Measurements from ENCODE around the gene RECQL5. TPM values are rescaled to one million over a fixed set of nuclear protein-coding genes. Genes with fewer than 3 reads are reported as not detected.

Gene RECQL5
- total and polyA plus RNA-seq, 2 donors (not counting 1 experiment from before 2014, with no cell fraction given) = 8.4 to 26.3 TPM

DNA sequence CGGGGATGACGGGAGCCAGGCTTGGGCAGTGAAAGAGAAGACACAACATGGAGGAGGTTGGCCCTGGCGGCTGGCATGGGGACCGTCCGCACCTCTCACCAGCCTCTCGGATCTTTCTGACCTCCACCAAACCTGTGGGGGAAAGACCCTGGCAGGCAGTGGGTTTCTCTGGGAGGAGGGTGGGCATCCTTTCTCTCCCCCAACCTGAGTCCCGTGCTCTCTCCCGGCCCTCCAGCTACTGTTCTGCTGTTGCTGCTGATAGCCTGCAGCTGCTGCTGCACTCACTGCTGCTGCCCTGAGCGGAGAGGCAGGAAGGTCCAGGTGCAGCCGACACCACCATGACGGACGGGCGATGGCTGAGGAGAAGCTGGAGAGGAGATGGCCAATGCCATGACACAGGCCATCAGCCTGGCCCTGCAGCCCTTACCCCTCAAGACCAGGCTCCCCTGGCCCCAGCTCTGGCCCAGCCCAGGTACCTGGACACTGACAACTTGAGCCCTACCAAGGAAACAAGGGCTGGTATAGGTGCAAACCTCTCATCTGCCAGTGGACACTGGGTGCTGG is 26.3 kb downstream of the RECQL5 start:
- Histone ChIP-seq H3K4me2 (ENCODE audit: extremely low read depth, insufficient read depth, low read length) (no peak overlapping the region), H3K27ac (ENCODE audit: insufficient read depth, low read length) (no peak overlapping the region), H4K20me1 (ENCODE audit: control insufficient read depth, extremely low read depth, insufficient read depth, low read length) (no peaks in the 10 kb centered on the region), H3K79me2 (ENCODE audit: control insufficient read depth, insufficient read depth, low read length) (no peaks in the 10 kb centered on the region), H2AFZ (ENCODE audit: low read length) (no peak overlapping the region), H3K4me3 (replicated peaks in 1 of 4; ENCODE audit: control extremely low read depth in 1 of 4, insufficient read depth in 1 of 4, low read depth in 3 of 4, low read length in 4 of 4) (no peak overlapping the region), H3K27me3 (ENCODE audit: control insufficient read depth, insufficient read depth, low read length) (no peaks in the 10 kb centered on the region), H3K4me1 (ENCODE audit: control insufficient read depth, extremely low read depth, insufficient read depth, low read length) (no peaks in the 10 kb centered on the region), H3K36me3 (ENCODE audit: control insufficient read depth, insufficient read depth, low read length) (no peaks in the 10 kb centered on the region), H3K9me3 (ENCODE audit: control insufficient read depth, insufficient read depth, low read depth, low read length) (no peaks in the 10 kb centered on the region), H3K9ac (ENCODE audit: insufficient read depth, low read length) (no peak overlapping the region)
- DNase-seq (ENCODE audit: low read depth in 2 of 2) = no peak
- TF ChIP-seq, protein P1, sequence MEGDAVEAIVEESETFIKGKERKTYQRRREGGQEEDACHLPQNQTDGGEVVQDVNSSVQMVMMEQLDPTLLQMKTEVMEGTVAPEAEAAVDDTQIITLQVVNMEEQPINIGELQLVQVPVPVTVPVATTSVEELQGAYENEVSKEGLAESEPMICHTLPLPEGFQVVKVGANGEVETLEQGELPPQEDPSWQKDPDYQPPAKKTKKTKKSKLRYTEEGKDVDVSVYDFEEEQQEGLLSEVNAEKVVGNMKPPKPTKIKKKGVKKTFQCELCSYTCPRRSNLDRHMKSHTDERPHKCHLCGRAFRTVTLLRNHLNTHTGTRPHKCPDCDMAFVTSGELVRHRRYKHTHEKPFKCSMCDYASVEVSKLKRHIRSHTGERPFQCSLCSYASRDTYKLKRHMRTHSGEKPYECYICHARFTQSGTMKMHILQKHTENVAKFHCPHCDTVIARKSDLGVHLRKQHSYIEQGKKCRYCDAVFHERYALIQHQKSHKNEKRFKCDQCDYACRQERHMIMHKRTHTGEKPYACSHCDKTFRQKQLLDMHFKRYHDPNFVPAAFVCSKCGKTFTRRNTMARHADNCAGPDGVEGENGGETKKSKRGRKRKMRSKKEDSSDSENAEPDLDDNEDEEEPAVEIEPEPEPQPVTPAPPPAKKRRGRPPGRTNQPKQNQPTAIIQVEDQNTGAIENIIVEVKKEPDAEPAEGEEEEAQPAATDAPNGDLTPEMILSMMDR (conservative IDR thresholded peaks at IDR 0.05 in 1 of 2, IDR thresholded peaks at IDR 0.05 in 1 of 2; ENCODE audit: low read depth in 1 of 2, low read length in 2 of 2) = no peak
- TF ChIP-seq EZH2 (IDR thresholded peaks at IDR 0.05; ENCODE audit: low read length, missing control alignments) = no peak

DNA sequence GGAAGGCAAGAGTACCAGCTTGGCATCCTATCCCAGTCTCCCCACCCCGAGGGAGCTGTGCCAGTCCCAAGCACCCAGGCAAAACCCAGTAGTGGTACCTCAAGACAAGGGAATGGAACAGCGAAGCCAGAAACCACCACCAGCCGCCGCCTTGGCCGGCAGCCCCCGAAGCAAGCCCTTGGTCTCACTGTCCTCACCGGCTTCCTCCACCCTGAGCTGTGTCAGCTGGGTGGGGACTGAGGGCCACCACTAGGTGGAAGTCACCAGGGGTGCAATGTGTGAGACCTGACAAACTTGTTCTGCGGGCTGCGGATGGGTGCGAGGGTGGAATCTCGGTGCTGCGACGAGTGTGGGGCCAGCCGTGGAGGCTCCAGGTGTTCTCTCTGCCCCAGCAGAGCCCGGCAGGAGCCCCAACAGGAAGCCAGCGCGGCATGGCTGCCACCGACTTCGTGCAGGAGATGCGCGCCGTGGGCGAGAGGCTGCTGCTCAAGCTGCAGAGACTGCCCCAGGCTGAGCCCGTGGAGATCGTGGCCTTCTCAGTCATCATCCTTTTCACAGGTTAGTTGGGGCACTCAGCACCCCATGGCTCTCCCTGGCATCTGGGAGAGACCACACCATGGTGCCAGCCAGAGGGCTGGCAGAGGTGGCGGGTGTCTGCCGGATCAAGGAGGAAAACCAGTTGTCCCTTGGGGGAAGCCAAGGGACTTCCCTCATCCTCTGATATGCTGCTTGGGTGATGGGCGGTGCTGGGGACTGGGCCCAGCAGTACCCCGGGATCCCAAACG is 27.0 kb downstream of the RECQL5 start:
- Histone ChIP-seq H3K4me2 (ENCODE audit: extremely low read depth, insufficient read depth, low read length) (no peak overlapping the region), H3K27me3 (ENCODE audit: control insufficient read depth, insufficient read depth, low read length) (no peaks in the 10 kb centered on the region), H3K79me2 (ENCODE audit: control insufficient read depth, insufficient read depth, low read length) (no peaks in the 10 kb centered on the region), H3K27ac (ENCODE audit: insufficient read depth, low read length) (no peak overlapping the region), H3K36me3 (ENCODE audit: control insufficient read depth, insufficient read depth, low read length) (no peaks in the 10 kb centered on the region), H3K9ac (ENCODE audit: insufficient read depth, low read length) (no peak overlapping the region), H3K4me1 (ENCODE audit: control insufficient read depth, extremely low read depth, insufficient read depth, low read length) (no peaks in the 10 kb centered on the region), H2AFZ (ENCODE audit: low read length) (no peak overlapping the region), H3K9me3 (ENCODE audit: control insufficient read depth, insufficient read depth, low read depth, low read length) (no peaks in the 10 kb centered on the region), H4K20me1 (ENCODE audit: control insufficient read depth, extremely low read depth, insufficient read depth, low read length) (no peaks in the 10 kb centered on the region), H3K4me3 (replicated peaks in 1 of 4; ENCODE audit: control extremely low read depth in 1 of 4, insufficient read depth in 1 of 4, low read depth in 3 of 4, low read length in 4 of 4) (no peak overlapping the region)
- DNase-seq (ENCODE audit: low read depth in 2 of 2) = no peak
- no peak for TF ChIP-seq EZH2 (IDR thresholded peaks at IDR 0.05; ENCODE audit: low read length, missing control alignments)
- TF ChIP-seq, protein P1 (conservative IDR thresholded peaks at IDR 0.05 in 1 of 2, IDR thresholded peaks at IDR 0.05 in 1 of 2; ENCODE audit: low read depth in 1 of 2, low read length in 2 of 2) = no peak

DNA sequence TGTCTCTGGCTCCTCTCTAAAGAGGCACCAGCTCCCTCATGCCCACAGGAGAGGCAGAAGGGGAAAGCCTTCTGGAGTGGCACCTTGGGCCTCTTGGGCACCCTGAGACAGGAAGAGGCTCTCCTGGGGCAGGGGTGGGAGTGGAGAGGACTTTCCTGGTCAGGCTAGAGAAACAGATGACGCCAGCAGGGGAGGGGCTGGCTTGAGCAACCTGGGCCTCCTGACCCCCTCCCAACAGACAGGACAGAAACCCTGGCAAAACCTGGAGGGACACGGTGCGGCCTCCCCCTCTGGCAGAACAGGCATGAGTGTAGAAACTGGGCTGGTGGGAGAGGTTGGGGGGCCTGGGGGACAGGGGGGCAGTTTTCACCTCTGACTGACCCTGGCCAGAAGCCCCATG is 27.6 kb downstream of the RECQL5 start:
- Histone ChIP-seq H3K79me2 (ENCODE audit: control insufficient read depth, insufficient read depth, low read length) (no peaks in the 10 kb centered on the region), H4K20me1 (ENCODE audit: control insufficient read depth, extremely low read depth, insufficient read depth, low read length) (no peaks in the 10 kb centered on the region), H2AFZ (ENCODE audit: low read length) (no peak overlapping the region), H3K27me3 (ENCODE audit: control insufficient read depth, insufficient read depth, low read length) (no peaks in the 10 kb centered on the region), H3K9me3 (ENCODE audit: control insufficient read depth, insufficient read depth, low read depth, low read length) (no peaks in the 10 kb centered on the region), H3K9ac (ENCODE audit: insufficient read depth, low read length) (no peak overlapping the region), H3K36me3 (ENCODE audit: control insufficient read depth, insufficient read depth, low read length) (no peaks in the 10 kb centered on the region), H3K4me1 (ENCODE audit: control insufficient read depth, extremely low read depth, insufficient read depth, low read length) (peaks cover under 1% of the 10 kb centered on the region), H3K4me2 (ENCODE audit: extremely low read depth, insufficient read depth, low read length) (no peak overlapping the region), H3K27ac (ENCODE audit: insufficient read depth, low read length) (no peak overlapping the region), H3K4me3 (replicated peaks in 1 of 4; ENCODE audit: control extremely low read depth in 1 of 4, insufficient read depth in 1 of 4, low read depth in 3 of 4, low read length in 4 of 4) (no peak overlapping the region)
- TF ChIP-seq, protein P1 (conservative IDR thresholded peaks at IDR 0.05 in 1 of 2, IDR thresholded peaks at IDR 0.05 in 1 of 2; ENCODE audit: low read depth in 1 of 2, low read length in 2 of 2) = no peak
- no peak for TF ChIP-seq EZH2 (IDR thresholded peaks at IDR 0.05; ENCODE audit: low read length, missing control alignments)
- DNase-seq (ENCODE audit: low read depth in 2 of 2) = no peak

All from fibroblast of lung (primary cell).